Endothelial cell of umbilical vein (primary cell): ENCODE data around the gene CALN1. TPM values are rescaled to one million over a fixed set of nuclear protein-coding genes. Genes with fewer than 3 reads are reported as not detected.

Experiments used
- BruUV-seq: library from RNA; stranded (reverse); fragments of 400-500 nt; replicated peaks from 2 replicates; lab custom pipeline; 2021; lab: Mats Ljungman, UMichigan
- CTCF ChIA-PET: fragments of 300-600, 350-600 bp; sonication (Branson Sonifier 250); formaldehyde crosslinking; loops from one replicate; lab custom pipeline; 2021; ENCODE audit warnings: antibody characterized with exemption, inconsistent platforms; lab: Charles Lee
- POLR2A ChIA-PET: fragments of 300-600, 350-600 bp; sonication (Branson Sonifier 250); formaldehyde crosslinking; loops from one replicate; lab custom pipeline; 2021; ENCODE audit warnings: antibody characterized with exemption, inconsistent platforms; lab: Charles Lee
- DNase-seq: peaks from one replicate; pipeline ENCODE4 v3.0.0-alpha.2; 2011; ENCODE audit warnings: low read depth, low spot score
- FAIRE-seq: peaks from 2 replicates; lab custom pipeline; 2011; peaks lifted over from hg19 to GRCh38; lab: Jason Lieb, UNC
- H2AFZ ChIP-seq: 2 replicates; pipeline ENCODE4 v1.6.0; 2012; ENCODE audit warnings: low read depth, low read length, control low read depth, inconsistent platforms
- H3K27ac ChIP-seq: 2 replicates; pipeline ENCODE4 v1.5.1; 2011; ENCODE audit warnings: low read depth, mild to moderate bottlenecking, control low read depth, low read length, moderate library complexity; ENCODE audit not compliant: insufficient read depth
- H3K27me3 ChIP-seq, 2 experiments: 2 replicates each; pipeline versions ENCODE4 v1.6.0 to v1.6.1; 2011; ENCODE audit warnings: low read length in 2 of 2, mixed read lengths in 1 of 2; ENCODE audit not compliant: control insufficient read depth in 2 of 2, insufficient read depth in 2 of 2
- H3K36me3 ChIP-seq, 2 experiments: 2 replicates in 1 of 2; 3 replicates in 1 of 2; pipeline ENCODE4 v1.5.1; 2011; ENCODE audit warnings: low read length in 2 of 2, mild to moderate bottlenecking in 1 of 2, moderate library complexity in 1 of 2; ENCODE audit not compliant: control insufficient read depth in 2 of 2, insufficient read depth in 2 of 2; ENCODE audit errors: extremely low read depth in 1 of 2
- H3K4me1 ChIP-seq: 3 replicates; pipeline ENCODE4 v1.5.1; 2011; ENCODE audit warnings: mild to moderate bottlenecking, low read length; ENCODE audit not compliant: control insufficient read depth, insufficient read depth; ENCODE audit errors: extremely low read depth
- H3K4me2 ChIP-seq: 2 replicates; pipeline ENCODE4 v1.6.1; 2011; ENCODE audit warnings: low read length, control low read depth, mixed read lengths; ENCODE audit not compliant: insufficient read depth
- H3K4me3 ChIP-seq, 3 experiments: fragments of 200-600 bp in 1 of 3; sonication (generic), shearing (Covaris generic) in 1 of 3; replicated peaks in 1 of 3; 2 replicates each; pipeline ENCODE4 v1.5.1; 2011 to 2016; ENCODE audit warnings: control low read depth in 3 of 3, low read length in 3 of 3, mild to moderate bottlenecking in 2 of 3, inconsistent platforms in 1 of 3, low read depth in 1 of 3, moderate library complexity in 1 of 3; ENCODE audit not compliant: insufficient read depth in 1 of 3
- H3K79me2 ChIP-seq: 2 replicates; pipeline ENCODE4 v1.6.0; 2012; ENCODE audit warnings: low read length, inconsistent platforms; ENCODE audit not compliant: control insufficient read depth, insufficient read depth
- H3K9ac ChIP-seq: replicated peaks from 2 replicates; pipeline ENCODE3; 2011; ENCODE audit warnings: low read length, control low read depth; ENCODE audit not compliant: insufficient read depth; ENCODE audit errors: extremely low read depth
- H3K9me1 ChIP-seq: replicated peaks from 3 replicates; pipeline ENCODE4 v1.6.0; 2011; ENCODE audit warnings: mild to moderate bottlenecking, low read length; ENCODE audit not compliant: control insufficient read depth, insufficient read depth; ENCODE audit errors: extremely low read depth
- H3K9me3 ChIP-seq: replicated peaks from 2 replicates; pipeline ENCODE4 v1.5.1; 2012; ENCODE audit warnings: low read length, inconsistent platforms; ENCODE audit not compliant: control insufficient read depth, insufficient read depth
- H4K20me1 ChIP-seq: replicated peaks from 2 replicates; pipeline ENCODE3; 2011; ENCODE audit warnings: mild to moderate bottlenecking, low read length; ENCODE audit not compliant: control insufficient read depth, insufficient read depth; ENCODE audit errors: extremely low read depth
- CTCF ChIP-seq, 2 donors: IDR thresholded peaks; 1 replicate in 1 of 2; 2 replicates in 1 of 2; pipeline ENCODE4 v1.5.1; 2011; ENCODE audit warnings: low read length in 2 of 2, mild to moderate bottlenecking in 2 of 2, moderate library complexity in 2 of 2, control low read depth in 1 of 2, inconsistent platforms in 1 of 2, low read depth in 1 of 2; ENCODE audit not compliant: insufficient read depth in 1 of 2; ENCODE audit errors: extremely low read depth in 1 of 2
- EZH2 ChIP-seq: IDR thresholded peaks from 2 replicates; pipeline ENCODE4 v1.6.1; 2012; ENCODE audit warnings: borderline replicate concordance, low read depth, mild to moderate bottlenecking, moderate library complexity, low read length, inconsistent platforms; ENCODE audit not compliant: severe bottlenecking
- FOS ChIP-seq: IDR thresholded peaks from 2 replicates; pipeline ENCODE4 v1.6.1; 2011; ENCODE audit warnings: mild to moderate bottlenecking, low read length, moderate library complexity, borderline replicate concordance; ENCODE audit not compliant: insufficient read depth
- GATA2 ChIP-seq: IDR thresholded peaks from 2 replicates; pipeline ENCODE4 v1.7.0; 2011; ENCODE audit warnings: low read depth, mild to moderate bottlenecking, moderate library complexity, mixed read lengths, low read length; ENCODE audit not compliant: insufficient read length, insufficient read depth
- JUN ChIP-seq: IDR thresholded peaks from 2 replicates; pipeline ENCODE4 v1.6.1; 2011; ENCODE audit warnings: borderline replicate concordance, low read depth; ENCODE audit not compliant: insufficient read length, insufficient read depth
- MAX ChIP-seq: IDR thresholded peaks from 2 replicates; pipeline ENCODE4 v1.6.1; 2011; ENCODE audit not compliant: insufficient read depth, insufficient read length
- MYC ChIP-seq: IDR thresholded peaks from one replicate; pipeline ENCODE4 v1.6.1; 2011; ENCODE audit warnings: mild to moderate bottlenecking, low read depth, low read length
- POLR2A ChIP-seq: IDR thresholded peaks from 2 replicates; pipeline ENCODE4 v1.6.1; 2012; ENCODE audit warnings: low read depth, mild to moderate bottlenecking, control low read depth, low read length
- POLR2AphosphoS5 ChIP-seq: IDR thresholded peaks from 2 replicates; pipeline ENCODE4 v1.6.1; 2012; ENCODE audit warnings: low read depth, mild to moderate bottlenecking, control low read depth, low read length, moderate library complexity; ENCODE audit not compliant: insufficient read depth
- dilution Hi-C: fragments of 300-500 bp; cut with MboI; formaldehyde crosslinking; loops from one replicate; pipeline ENCODE4 v1.15.0; 2019; ENCODE audit warnings: low sequenced_read_pairs; ENCODE audit not compliant: extremely low pct_ligation_motif_present
- intact Hi-C: fragments of 100-400 bp; cut with micrococcal nuclease; formaldehyde crosslinking; loops from one replicate; pipeline ENCODE4 v1.10.0; 2022
- polyA plus RNA-seq, 4 experiments: library from polyadenylated mRNA; depleted of rRNA in 3 of 4; stranded (reverse) in 3 of 4; unstranded in 1 of 4; fragments of >200 nt; gene quantifications; 2 replicates each; pipeline versions ENCODE4 v1.2.1 to v1.2.3, GENCODE V29; 2011 to 2012; ENCODE audit warnings: missing spikeins in 1 of 4
- total RNA-seq: library from RNA; stranded (reverse); gene quantifications from 2 replicates; pipeline ENCODE4 v1.2.3, GENCODE V29; 2021

Gene CALN1
- total and polyA plus RNA-seq, 2 donors (not counting 3 experiments of a cell fraction or from before 2014, with no cell fraction given), result not detected

DNA sequence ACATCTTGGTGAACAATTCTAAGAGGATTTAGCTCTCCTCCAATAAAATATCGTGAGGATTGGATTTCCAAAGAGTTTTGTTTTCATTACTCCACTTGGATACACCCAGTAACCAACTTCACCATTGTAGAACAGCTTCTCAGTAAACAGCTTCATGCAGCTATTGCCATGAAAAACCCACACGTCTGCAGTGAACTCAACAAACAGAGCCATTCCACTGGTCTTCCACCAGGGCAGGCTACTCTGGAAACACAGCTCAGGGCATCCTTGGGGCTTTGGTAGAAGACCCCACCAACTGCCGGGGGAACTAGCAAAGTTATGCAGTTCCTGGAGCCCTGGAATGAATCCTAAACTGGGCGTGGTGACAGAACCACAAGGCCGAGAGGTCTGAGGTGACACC is 77.4 kb downstream of the CALN1 start:
- POLR2A ChIA-PET, result no interaction called here
- dilution Hi-C loops (no loop called here), intact Hi-C loops (no loop called here)
- no TSS peak for BruUV-seq
- H3K79me2 ChIP-seq, result no peaks in the 10 kb centered on the region
- TF ChIP-seq POLR2A (no peak), EZH2 (no peak), POLR2AphosphoS5 (no peak), MYC (no peak), CTCF (IDR thresholded peaks at IDR 0.05; ENCODE audit: extremely low read depth in 1 of 2, insufficient read depth in 1 of 2, low read depth in 1 of 2, low read length in 2 of 2) (no peak), FOS (no peak), JUN (no peak), GATA2 (no peak), MAX (no peak)
- DNase-seq (no peak), FAIRE-seq (no peak)
- no peaks in the 10 kb centered on the region for H3K9me3 ChIP-seq
- H3K9ac ChIP-seq, result no peak overlapping the region
- no peaks in the 10 kb centered on the region for H3K9me1 ChIP-seq
- no peak overlapping the region for H2AFZ ChIP-seq
- peaks cover 2 to 9% of the 10 kb centered on the region in 2 experiments for H3K27me3 ChIP-seq
- CTCF ChIA-PET, result no interaction called here
- H3K36me3 ChIP-seq, result no peaks in the 10 kb centered on the region
- H3K4me2 ChIP-seq, result no peak overlapping the region
- H4K20me1 ChIP-seq, result no peaks in the 10 kb centered on the region
- H3K4me1 ChIP-seq, result no peaks in the 10 kb centered on the region
- no peak overlapping the region for H3K4me3 ChIP-seq
- no peak overlapping the region for H3K27ac ChIP-seq
